RWPE1 (cell line): Measurements from ENCODE around the gene DNM3.
"Not testable (repeated sequence)": the region's sequence is repeated elsewhere in the genome, so short reads cannot be mapped to it uniquely, and the experiment has no call there.

Experiments
- CTCF ChIA-PET: fragments of 350-600 bp; sonication (Branson Sonifier 250); formaldehyde crosslinking; extraction: SDS; loops from one replicate; lab custom pipeline; 2021; lab: Yijun Ruan, JAX
- POLR2A ChIA-PET: fragments of 400-600 bp; formaldehyde crosslinking; extraction: SDS; loops from one replicate; lab custom pipeline; 2020; ENCODE audit warnings: antibody characterized with exemption; ENCODE audit not compliant: low non-redundant PET; lab: Yijun Ruan, JAX
- DNase-seq: peaks from one replicate; pipeline ENCODE4 v3.0.0; 2012; ENCODE audit warnings: low spot score
- H3K27ac ChIP-seq: fragments of 450-650 bp; 2 replicates; pipeline ENCODE4 v1.5.1; 2017
- CTCF ChIP-seq: fragments of 450-650 bp; conservative IDR thresholded peaks from 2 replicates; pipeline ENCODE4 v1.5.1; 2017; ENCODE audit warnings: low read depth, mild to moderate bottlenecking

DNM3 gene

DNA sequence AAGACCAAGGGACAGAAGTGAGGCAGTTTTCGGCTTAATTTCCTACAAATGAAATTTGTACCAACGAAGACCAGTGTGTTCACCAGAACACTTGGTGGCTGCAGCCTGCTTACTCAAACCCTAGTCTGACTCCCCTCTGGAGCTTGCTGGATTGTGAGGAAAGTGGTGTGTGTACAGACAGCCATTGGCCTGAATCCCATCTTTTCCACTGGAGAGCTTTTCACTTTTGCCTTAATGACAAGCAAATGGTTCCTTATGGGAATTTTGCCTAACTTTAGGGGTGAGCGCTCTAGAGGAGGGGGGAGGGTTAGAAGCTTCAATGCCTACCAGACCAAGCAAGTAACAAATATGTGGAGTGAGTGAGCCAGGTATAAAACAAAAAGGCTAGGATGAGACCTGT, 42.5 kb upstream of the DNM3 start:
- CTCF ChIA-PET, result interaction anchor here (1.5 to 5.8 kb wide), 2 partner anchors 43 to 186 kb away, joined by 4 to 68 read pairs; partner anchors contain the start of gene DNM3
- no peak overlapping the region for H3K27ac ChIP-seq
- POLR2A ChIA-PET, result interaction anchor here (0.6 kb wide), 1 partner anchor 166 kb away, joined by 3 read pairs; no protein-coding TSS in a partner anchor
- TF ChIP-seq CTCF, result no peak
- no peak for DNase-seq

DNA sequence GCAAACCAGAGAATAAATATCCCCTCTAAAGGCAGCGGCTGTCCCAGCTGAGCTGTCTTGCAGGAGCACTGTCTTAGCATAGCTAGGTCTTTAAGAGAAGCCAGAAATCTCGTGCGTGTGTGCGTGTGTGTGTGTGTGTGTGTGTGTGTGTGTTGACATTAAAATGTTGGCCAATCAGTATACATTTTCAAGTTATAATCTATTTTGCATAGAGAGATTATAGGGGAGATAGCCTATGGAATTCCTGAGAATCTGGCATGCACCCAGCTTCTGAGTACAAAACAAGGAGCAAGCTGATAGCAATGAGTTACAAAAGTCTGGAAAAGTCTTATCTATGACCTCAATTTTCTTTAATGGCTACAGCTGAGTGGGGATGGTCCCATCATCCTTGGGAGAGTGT, 42.1 kb upstream of the DNM3 start:
- H3K27ac ChIP-seq, result no peak overlapping the region
- CTCF ChIA-PET, result interaction anchor here (1.5 to 5.8 kb wide), 2 partner anchors 42 to 186 kb away, joined by 4 to 68 read pairs; partner anchors contain the start of gene DNM3
- no peak for TF ChIP-seq CTCF
- POLR2A ChIA-PET, result interaction anchor here (0.6 kb wide), 1 partner anchor 166 kb away, joined by 3 read pairs; no protein-coding TSS in a partner anchor
- no peak for DNase-seq

DNA sequence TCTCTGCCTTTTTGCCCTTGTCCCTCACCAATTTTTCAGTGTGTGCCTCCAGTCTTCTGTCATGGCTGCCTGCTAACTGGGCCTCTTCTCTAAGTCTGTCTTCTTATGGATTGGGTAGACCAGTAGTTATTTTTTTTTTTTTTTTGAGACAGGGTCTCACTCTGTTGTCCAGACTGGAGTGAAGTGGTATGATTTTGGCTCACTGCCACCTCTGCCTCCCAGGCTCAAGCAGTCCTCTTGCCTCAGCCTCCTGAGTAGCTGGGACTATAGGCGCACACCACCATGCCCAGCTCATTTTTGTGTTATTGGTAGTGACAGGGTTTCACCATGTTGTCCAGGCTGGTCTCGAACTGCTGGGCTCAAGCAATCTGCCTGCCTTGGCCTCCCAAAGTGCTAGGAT, 41.6 kb upstream of the DNM3 start:
- POLR2A ChIA-PET, DNase-seq: not testable (repeated sequence)

DNA sequence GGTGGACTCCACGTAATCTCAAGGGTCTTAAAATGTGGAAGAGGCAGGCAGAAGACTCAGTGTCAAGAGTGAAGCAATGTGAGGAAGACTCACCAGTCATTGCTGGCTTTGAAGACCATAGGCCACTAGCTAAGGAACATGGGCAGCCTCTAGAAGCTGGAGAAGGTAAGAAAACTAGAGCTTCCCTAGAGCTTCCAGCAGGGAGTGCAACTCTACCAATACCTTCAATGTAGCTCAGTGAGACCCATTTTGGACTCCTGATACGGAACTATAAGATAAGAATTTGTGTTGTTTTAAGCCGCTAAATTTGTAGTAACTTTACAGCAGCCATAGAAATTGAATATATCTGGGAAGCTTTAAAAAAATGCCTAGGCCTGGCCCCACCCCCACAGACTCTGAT, 41.0 kb upstream of the DNM3 start:
- TF ChIP-seq CTCF, result no peak
- ChIA-PET POLR2A (interaction anchor here (1.1 kb wide), 1 partner anchor 41 kb away, joined by 4 read pairs; the partner anchor contains the start of gene DNM3), CTCF (interaction anchor here (0.6 to 5.8 kb wide), 12 partner anchors 8 to 492 kb away, joined by 3 to 68 read pairs (median 3); partner anchors contain the start of genes DNM3, METTL13 and VAMP4)
- no peak for DNase-seq
- no peak overlapping the region for H3K27ac ChIP-seq

More for the DNA sequence above, 41.6 kb upstream of the DNM3 start:
- CTCF ChIA-PET, result interaction anchor here (1.0 to 5.8 kb wide), 4 partner anchors 9 to 185 kb away, joined by 3 to 68 read pairs (median 4); partner anchors contain the start of gene DNM3
- not testable (repeated sequence) for H3K27ac ChIP-seq

DNA sequence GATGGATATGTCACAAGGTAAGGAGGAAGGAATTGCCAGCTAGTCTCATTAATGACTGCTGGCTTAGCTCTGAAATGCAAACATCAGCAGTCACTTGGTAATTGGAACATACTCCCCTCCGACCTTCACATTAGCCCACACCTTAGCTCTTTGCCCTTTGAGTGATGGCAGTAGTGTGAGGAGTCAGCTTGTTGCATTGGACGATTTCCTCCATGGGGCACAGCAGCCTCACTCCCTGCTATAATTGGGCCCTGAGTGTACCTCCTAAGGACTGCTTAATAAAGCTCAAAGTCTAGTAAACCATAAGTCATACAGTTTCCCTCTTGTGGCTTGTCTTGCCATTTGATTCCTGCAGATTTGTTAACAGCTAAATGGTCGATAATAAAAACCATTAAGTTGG, 40.4 kb upstream of the DNM3 start:
- ChIA-PET CTCF (interaction anchor here (0.6 to 5.8 kb wide), 11 partner anchors 10 to 187 kb away, joined by 3 to 68 read pairs (median 5); partner anchors contain the start of genes DNM3, METTL13 and VAMP4), POLR2A (interaction anchor here (1.1 kb wide), 1 partner anchor 41 kb away, joined by 4 read pairs; the partner anchor contains the start of gene DNM3)
- no peak for DNase-seq
- H3K27ac ChIP-seq, result no peak overlapping the region
- TF ChIP-seq CTCF, result no peak

DNA sequence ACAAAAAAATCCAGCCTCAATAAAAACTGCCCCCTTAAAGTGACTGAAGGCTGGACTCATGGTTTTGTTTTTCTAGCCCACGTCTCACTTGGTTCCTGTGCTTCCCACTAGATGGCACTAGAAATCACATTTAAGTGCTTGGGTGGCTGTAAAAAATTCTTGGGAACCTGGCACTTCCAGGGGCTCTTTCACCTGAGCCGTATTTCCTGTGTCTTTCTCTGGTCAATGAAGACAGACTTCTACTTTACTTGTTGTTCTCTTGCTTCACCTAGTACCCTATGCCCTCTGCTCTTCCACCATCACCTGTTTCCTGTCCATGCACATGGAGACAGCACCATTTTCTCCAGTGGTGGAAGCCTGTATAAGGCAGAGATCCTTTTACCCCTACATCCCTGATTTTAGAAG, 39.8 kb upstream of the DNM3 start:
- H3K27ac ChIP-seq, result no peak overlapping the region
- ChIA-PET POLR2A (interaction anchor here (1.1 kb wide), 1 partner anchor 40 kb away, joined by 4 read pairs; the partner anchor contains the start of gene DNM3), CTCF (interaction anchor here (0.6 to 5.8 kb wide), 7 partner anchors 10 to 387 kb away, joined by 3 to 68 read pairs (median 6); partner anchors contain the start of gene DNM3)
- peak; percentile 54 for DNase-seq
- TF ChIP-seq CTCF, result peak; percentile 77

DNA sequence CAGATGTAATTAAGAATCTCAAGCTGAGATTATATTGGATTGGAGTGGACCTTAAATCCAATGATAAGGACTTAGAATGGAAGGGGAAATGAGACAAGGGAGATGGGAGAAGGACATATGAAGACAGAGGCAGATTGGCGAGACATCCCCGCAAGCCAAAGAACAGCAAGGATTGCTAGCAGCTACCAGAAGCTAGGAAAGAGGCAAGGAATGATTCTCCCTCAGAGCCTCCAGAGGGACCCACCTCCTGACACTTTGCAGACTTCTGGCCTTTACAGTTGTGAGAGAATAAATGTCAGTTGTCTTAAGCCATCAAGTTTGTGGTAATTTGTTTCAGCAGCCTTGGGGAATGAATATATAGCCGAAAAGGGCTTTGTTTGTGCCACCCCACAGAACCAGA, 39.1 kb upstream of the DNM3 start:
- no peak for TF ChIP-seq CTCF
- CTCF ChIA-PET, result interaction anchor here (0.5 to 5.8 kb wide), 9 partner anchors 9 to 1070 kb away, joined by 3 to 68 read pairs (median 3); no protein-coding TSS in a partner anchor
- DNase-seq, result no peak
- POLR2A ChIA-PET, result no interaction called here
- H3K27ac ChIP-seq, result no peak overlapping the region
